ENCODE data around the gene CACNA2D4. TPM values are rescaled to one million over a fixed set of nuclear protein-coding genes. Genes with fewer than 3 reads are reported as not detected.

Gene CACNA2D4
- total RNA-seq, 1 experiment from 2014 or later, result 1.7 TPM

- Histone ChIP-seq H2AFZ (ENCODE audit: low read depth, low read length, poor library complexity, severe bottlenecking) (no peak overlapping the region), H3K36me3 (ENCODE audit: control insufficient read depth in 1 of 2, insufficient read depth in 2 of 2, low read length in 2 of 2) (no peaks in the 10 kb centered on the region), H3K9ac (ENCODE audit: low read length) (no peak overlapping the region), H3K9me3 (ENCODE audit: control insufficient read depth in 1 of 2, insufficient read depth in 1 of 2, low read depth in 1 of 2, low read length in 2 of 2) (no peaks in the 10 kb centered on the region), H3K4me2 (ENCODE audit: low read length) (no peak overlapping the region), H3K4me1 (ENCODE audit: control insufficient read depth in 1 of 2, insufficient read depth in 2 of 2, low read length in 2 of 2) (no peaks in the 10 kb centered on the region), H3K27me3 (ENCODE audit: insufficient read depth, low read length) (peaks cover 20% of the 10 kb centered on the region; the same call in 1 of the 2 replicates), H3K79me2 (ENCODE audit: insufficient read depth, low read length) (no peaks in the 10 kb centered on the region), H3K4me3 (replicated peaks in 1 of 2; ENCODE audit: low read depth in 1 of 2, low read length in 2 of 2) (no peak overlapping the region), H3K9me2 (ENCODE audit: insufficient read depth) (no peaks in the 10 kb centered on the region), H4K20me1 (ENCODE audit: insufficient read depth) (no peaks in the 10 kb centered on the region), H3K27ac (ENCODE audit: low read depth, low read length) (no peak overlapping the region)
- no peak for DNase-seq (ENCODE audit: low read depth, low spot score)
- ChIA-PET RAD21 (ENCODE audit: low non-redundant PET in 1 of 2, low total read pairs in 2 of 2, uncharacterized antibody in 2 of 2, unreplicated experiment in 2 of 2) (no interaction called here), POLR2A (interaction anchor here (0.6 kb wide), 1 partner anchor 175 kb away, joined by 4 read pairs; no protein-coding TSS in a partner anchor), CTCF (no interaction called here)
- TF ChIP-seq CEBPB (IDR thresholded peaks at IDR 0.05; ENCODE audit: low read depth), result no peak
- no peak for TF ChIP-seq RAD21 (IDR thresholded peaks at IDR 0.05; ENCODE audit: low read depth)
- TF ChIP-seq, protein P1, sequence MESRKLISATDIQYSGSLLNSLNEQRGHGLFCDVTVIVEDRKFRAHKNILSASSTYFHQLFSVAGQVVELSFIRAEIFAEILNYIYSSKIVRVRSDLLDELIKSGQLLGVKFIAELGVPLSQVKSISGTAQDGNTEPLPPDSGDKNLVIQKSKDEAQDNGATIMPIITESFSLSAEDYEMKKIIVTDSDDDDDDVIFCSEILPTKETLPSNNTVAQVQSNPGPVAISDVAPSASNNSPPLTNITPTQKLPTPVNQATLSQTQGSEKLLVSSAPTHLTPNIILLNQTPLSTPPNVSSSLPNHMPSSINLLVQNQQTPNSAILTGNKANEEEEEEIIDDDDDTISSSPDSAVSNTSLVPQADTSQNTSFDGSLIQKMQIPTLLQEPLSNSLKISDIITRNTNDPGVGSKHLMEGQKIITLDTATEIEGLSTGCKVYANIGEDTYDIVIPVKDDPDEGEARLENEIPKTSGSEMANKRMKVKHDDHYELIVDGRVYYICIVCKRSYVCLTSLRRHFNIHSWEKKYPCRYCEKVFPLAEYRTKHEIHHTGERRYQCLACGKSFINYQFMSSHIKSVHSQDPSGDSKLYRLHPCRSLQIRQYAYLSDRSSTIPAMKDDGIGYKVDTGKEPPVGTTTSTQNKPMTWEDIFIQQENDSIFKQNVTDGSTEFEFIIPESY (IDR thresholded peaks at IDR 0.05; ENCODE audit: extremely low read depth, insufficient replicate concordance, low read length), result no peak
- no peak for TF ChIP-seq EZH2 (IDR thresholded peaks at IDR 0.05)
- TF ChIP-seq ELF1 (IDR thresholded peaks at IDR 0.05; ENCODE audit: borderline replicate concordance, low read depth), result no peak
- no peak for TF ChIP-seq SIN3A (IDR thresholded peaks at IDR 0.05; ENCODE audit: low read depth)
- no peak for TF ChIP-seq ZFX (IDR thresholded peaks at IDR 0.05)
- TF ChIP-seq TCF7L2 (IDR thresholded peaks at IDR 0.05; ENCODE audit: borderline replicate concordance, extremely low read depth, insufficient read depth, insufficient read length), result no peak
- no peak for TF ChIP-seq CBX3 (IDR thresholded peaks at IDR 0.05; ENCODE audit: low read depth)
- BruUV-seq (replicated peaks), result no TSS peak
- intact Hi-C loops (cut with micrococcal nuclease), result no loop called here
- ATAC-seq, result no peak
Observed at GRCh38 chr12:1878695-1879094, 39.8 kb downstream of the CACNA2D4 start.

- H3K9me3 ChIP-seq (ENCODE audit: control insufficient read depth in 1 of 2, insufficient read depth in 1 of 2, low read depth in 1 of 2, low read length in 2 of 2), result no peaks in the 10 kb centered on the region
- no peaks in the 10 kb centered on the region for H3K79me2 ChIP-seq (ENCODE audit: insufficient read depth, low read length)
- peaks cover 20% of the 10 kb centered on the region; the same call in 1 of the 2 replicates for H3K27me3 ChIP-seq (ENCODE audit: insufficient read depth, low read length)
Observed at GRCh38 chr12:1878214-1878613, 40.2 kb downstream of the CACNA2D4 start.

More at GRCh38 chr12:1878214-1878613, 40.2 kb downstream of the CACNA2D4 start:
- RAD21 ChIA-PET (ENCODE audit: low non-redundant PET in 1 of 2, low total read pairs in 2 of 2, uncharacterized antibody in 2 of 2, unreplicated experiment in 2 of 2), result no interaction called here
- Histone ChIP-seq H4K20me1 (ENCODE audit: insufficient read depth) (no peaks in the 10 kb centered on the region), H2AFZ (ENCODE audit: low read depth, low read length, poor library complexity, severe bottlenecking) (no peak overlapping the region), H3K4me1 (ENCODE audit: control insufficient read depth in 1 of 2, insufficient read depth in 2 of 2, low read length in 2 of 2) (no peaks in the 10 kb centered on the region), H3K36me3 (ENCODE audit: control insufficient read depth in 1 of 2, insufficient read depth in 2 of 2, low read length in 2 of 2) (no peaks in the 10 kb centered on the region), H3K9ac (ENCODE audit: low read length) (no peak overlapping the region), H3K4me3 (replicated peaks in 1 of 2; ENCODE audit: low read depth in 1 of 2, low read length in 2 of 2) (no peak overlapping the region), H3K27ac (ENCODE audit: low read depth, low read length) (no peak overlapping the region), H3K9me2 (ENCODE audit: insufficient read depth) (no peaks in the 10 kb centered on the region), H3K4me2 (ENCODE audit: low read length) (no peak overlapping the region)
- intact Hi-C loops (cut with micrococcal nuclease), result no loop called here
- POLR2A ChIA-PET, result no interaction called here
- DNase-seq (ENCODE audit: low read depth, low spot score) (no peak), ATAC-seq (no peak)
- no peak for TF ChIP-seq ZFX (IDR thresholded peaks at IDR 0.05)
- no peak for TF ChIP-seq MAX (IDR thresholded peaks at IDR 0.05)
- CTCF ChIA-PET, result no interaction called here
- no TSS peak for BruUV-seq (replicated peaks)
